Activated CD4-positive, CD25-positive, alpha-beta regulatory T cell (primary cell): ENCODE data around the gene NUP98.

Experiments used
- DNase-seq, 4 experiments: peaks; one replicate each; lab custom pipeline; 2025; lab: John Stamatoyannopoulos, UW

The NUP98 gene

GRCh38 chr11:3641191-3641590, 156.2 kb downstream of the NUP98 start:
- DNase-seq: no peak

GRCh38 chr11:3639841-3640240, 157.5 kb downstream of the NUP98 start:
- DNase-seq: no peak

- DNase-seq: no peak
Observed at GRCh38 chr11:3638513-3638912, 158.8 kb downstream of the NUP98 start.

- DNase-seq: no peak
Observed at GRCh38 chr11:3637201-3637600, 160.2 kb downstream of the NUP98 start.

- no peak for DNase-seq
Observed at GRCh38 chr11:3635641-3636375, 161.5 kb downstream of the NUP98 start.

GRCh38 chr11:3632070-3632660, 165.2 kb downstream of the NUP98 start:
- DNase-seq: no peak

- no peak for DNase-seq
Observed at GRCh38 chr11:3631331-3631730, 166.0 kb downstream of the NUP98 start.

- DNase-seq: no peak
Observed at GRCh38 chr11:3627291-3627690, 170.1 kb downstream of the NUP98 start.

- DNase-seq: no peak
Observed at GRCh38 chr11:3626250-3626960, 170.9 kb downstream of the NUP98 start.
